Ovary (tissue), 9 donors: ENCODE results near the gene CABP4. TPM values are rescaled to one million over a fixed set of nuclear protein-coding genes. Genes with fewer than 3 reads are reported as not detected.

Source experiments
- DNase-seq, 5 donors: peaks; one replicate each; pipeline ENCODE4 v3.0.0-alpha.2; 2019 to 2020
- H3K27ac ChIP-seq, 2 donors: fragments of 200-600 bp; one replicate each; pipeline versions ENCODE4 v1.5.1 to v1.8.0; 2019 to 2022
- H3K27me3 ChIP-seq: fragments of 200-600 bp; one replicate; pipeline ENCODE4 v1.8.0; 2022
- H3K36me3 ChIP-seq: fragments of 200-600 bp; sonication (generic); one replicate; pipeline ENCODE4 v1.5.1; 2019
- H3K4me1 ChIP-seq: one replicate; pipeline ENCODE4 v1.8.1; 2013; ENCODE audit warnings: mild to moderate bottlenecking, moderate library complexity; ENCODE audit not compliant: insufficient read depth
- H3K4me3 ChIP-seq: fragments of 200-600 bp; sonication (generic); one replicate; pipeline ENCODE4 v1.5.1; 2017
- H3K9me3 ChIP-seq, 2 donors: fragments of 200-600 bp in 1 of 2; sonication (generic) in 1 of 2; one replicate each; pipeline versions ENCODE4 v1.5.1 to v1.8.1; 2013 to 2019; ENCODE audit warnings: mild to moderate bottlenecking in 1 of 2, moderate library complexity in 1 of 2
- CTCF ChIP-seq, 3 donors: fragments of 450-650 bp in 2 of 3; fragments of 200-600 bp in 1 of 3; IDR thresholded peaks; one replicate each; pipeline versions ENCODE4 v1.5.1 to v1.8.0; 2016 to 2022; ENCODE audit warnings: antibody characterized with exemption in 3 of 3, mild to moderate bottlenecking in 1 of 3
- EP300 ChIP-seq: sonication (generic); formaldehyde crosslinking; IDR thresholded peaks from one replicate; pipeline ENCODE4 v1.6.1; 2017; ENCODE audit warnings: antibody characterized with exemption
- POLR2A ChIP-seq: fragments of 450-650 bp; IDR thresholded peaks from one replicate; pipeline ENCODE4 v1.6.1; 2017; ENCODE audit warnings: antibody characterized with exemption, mild to moderate bottlenecking, moderate library complexity
- WGBS, 3 donors: extraction: QIAGEN DNeasy Blood & Tissue Kit in 1 of 3; methylation state at CpG; one replicate each; pipeline versions ENCODE4 v1.1.5 to v1.1.7; 2013 to 2017; 5-methylcytosine and 5-hydroxymethylcytosine counted together
- intact Hi-C, 4 donors: fragments of 100-400 bp; cut with DNase I; formaldehyde crosslinking; loops; one replicate each; pipeline versions ENCODE4 v1.11.0 to v1.15.1; 2022 to 2023
- polyA plus RNA-seq, 2 donors: library from polyadenylated mRNA; stranded (reverse); fragments of 200-250 nt in 1 of 2; fragments of 350-450 nt in 1 of 2; fragmentation: Illumina TruSeq in 1 of 2; extraction: RNeasy Lipid Tissue Mini Kit (QIAGEN cat#74804) in 1 of 2; gene quantifications; one replicate each; pipeline ENCODE4 v1.2.3, GENCODE V29; 2013 to 2014
- total RNA-seq, 7 donors: library from RNA; depleted of rRNA in 2 of 7; stranded (reverse); fragments of >200 nt in 2 of 7; fragmentation: NEBNext Ultra II Directional in 3 of 7; extraction: Animal tissue kit (Norgen Biotek cat#: 25700) in 3 of 7; gene quantifications; one replicate each; pipeline versions ENCODE4 v1.1.0 to v1.2.4, GENCODE V29; 2016 to 2023
- donor health status: DM: no; HTN: no; CAD: no; lungs with moderate emphysema.
- donor health status: DM: no; HTN: no; CAD: no.
- donor health status: Bipolar disorder and iron deficiency.
- donor health status: DM: yes; HTN: yes; CAD: no.
- donor health status: DM: no; HTN: no; CAD: no.
- donor health status: DM: yes; HTN: yes; CAD: no.

The CABP4 gene
- total and polyA plus RNA-seq, 9 donors: 0.13 to 2.1 (median 1.0) TPM; not detected in 1

- Histone ChIP-seq H3K36me3 (no peaks in the 10 kb centered on the region), H3K27me3 (no peaks in the 10 kb centered on the region), H3K4me3 (no peak overlapping the region), H3K27ac (peak overlapping the region in 1 of 2 donors; percentile 30), H3K9me3 (no peaks in the 10 kb centered on the region), H3K4me1 (peaks cover 13% of the 10 kb centered on the region)
- intact Hi-C loops: loop anchor here in 3 of 4 donors (2.0 to 10.0 kb wide), 4 partner anchors 62 to 109 kb away; partner anchors contain the start of genes PPP1CA (in 2 of the 3), CORO1B (in 1 of the 3) and TBC1D10C (in 1 of the 3)
- WGBS, 3 donors: 88 to 89% (median 89%) methylated on average over 16 of the region's 16 CpGs
- peak in 1 of 3 donors; percentile 25 for TF ChIP-seq CTCF (IDR thresholded peaks at IDR 0.05)
- TF ChIP-seq POLR2A: no peak
- DNase-seq: peak in 2 of 5 donors; percentile 53 to 54
Measured at GRCh38 chr11:67506426-67507051, 51.4 kb downstream of the CABP4 start.

GRCh38 chr11:67507242-67507863, 52.2 kb downstream of the CABP4 start:
- H3K36me3 ChIP-seq: no peaks in the 10 kb centered on the region
- H3K27ac ChIP-seq: peak overlapping the region; percentile 63 to 79
- H3K27me3 ChIP-seq: no peaks in the 10 kb centered on the region
- TF ChIP-seq EP300: no peak
- no peak for TF ChIP-seq POLR2A
- TF ChIP-seq CTCF (IDR thresholded peaks at IDR 0.05): no peak
- peaks cover 13% of the 10 kb centered on the region for H3K4me1 ChIP-seq
- 35 to 39% (median 37%) methylated on average over 18 to 33 of the region's 33 CpGs for WGBS, 3 donors
- no peaks in the 10 kb centered on the region for H3K9me3 ChIP-seq
- peak overlapping the region; percentile 80 for H3K4me3 ChIP-seq
- peak in 1 of 5 donors; percentile 27 for DNase-seq
- intact Hi-C loops: loop anchor here in 3 of 4 donors (2.0 to 10.0 kb wide), 4 partner anchors 63 to 110 kb away; partner anchors contain the start of genes PPP1CA (in 2 of the 3), CORO1B (in 1 of the 3) and TBC1D10C (in 1 of the 3)

DNA sequence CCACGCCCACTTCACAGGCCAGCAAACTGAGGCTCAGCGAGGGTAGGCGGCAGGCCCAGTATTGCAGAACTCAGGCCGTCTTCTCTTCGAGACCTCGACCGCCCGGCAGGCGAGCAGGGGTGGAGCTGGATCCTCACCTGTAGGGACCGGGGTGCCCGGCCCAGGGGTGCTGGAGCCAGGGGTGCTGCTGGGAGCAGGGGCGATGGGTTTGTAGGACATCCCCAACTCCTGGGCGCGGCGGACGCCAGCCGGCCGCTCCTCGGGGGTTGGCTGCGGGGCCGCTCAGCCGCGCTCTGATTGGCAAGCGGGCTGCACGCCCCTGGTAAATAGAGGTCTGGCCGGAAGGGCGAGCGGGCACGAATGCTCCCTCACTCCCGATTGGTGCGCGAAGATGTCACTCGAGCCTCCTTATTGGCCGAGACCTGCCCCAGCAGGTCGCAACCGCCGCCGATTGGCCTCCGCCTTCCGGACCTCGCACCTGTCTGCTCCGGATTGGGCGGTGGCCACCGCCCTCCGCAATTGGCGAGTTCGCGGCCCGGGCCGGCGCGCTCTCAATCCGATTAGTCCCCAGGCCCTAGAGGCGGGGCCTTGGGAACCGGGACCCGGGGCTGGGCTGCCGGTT, 52.8 kb downstream of the CABP4 start, which contains the start of gene CDK2AP2:
TSS of gene CDK2AP2 (minus strand) at position 299 of the 622 bp plus-strand sequence. CDS start at position 219, 80 bp downstream.
- H3K4me1 ChIP-seq: peaks cover 13% of the 10 kb centered on the region
- whole genome bisulfite sequencing, 3 donors: 0 to 1% (median 0%) methylated on average over 37 to 57 of the region's 57 CpGs
- H3K27ac ChIP-seq: peak within 1 kb of the TSS; percentile 63 to 79
- intact Hi-C loops: loop anchor here in 3 of 4 donors (2.0 to 10.0 kb wide), 5 partner anchors 63 to 155 kb away; partner anchors contain the start of genes PPP1CA (in 2 of the 3), CORO1B (in 1 of the 3), POLD4 (in 1 of the 3) and TBC1D10C (in 1 of the 3)
- H3K27me3 ChIP-seq: no peaks in the 10 kb centered on the region
- DNase-seq: peak; percentile 98 to 100 (median 99)
- H3K36me3 ChIP-seq: no peaks in the 10 kb centered on the region
- H3K9me3 ChIP-seq: no peaks in the 10 kb centered on the region
- H3K4me3 ChIP-seq: peak within 1 kb of the TSS; percentile 80
- TF ChIP-seq CTCF (IDR thresholded peaks at IDR 0.05) (peak in 1 of 3 donors; percentile 22), POLR2A (peak; percentile 68), EP300 (no peak)

DNA sequence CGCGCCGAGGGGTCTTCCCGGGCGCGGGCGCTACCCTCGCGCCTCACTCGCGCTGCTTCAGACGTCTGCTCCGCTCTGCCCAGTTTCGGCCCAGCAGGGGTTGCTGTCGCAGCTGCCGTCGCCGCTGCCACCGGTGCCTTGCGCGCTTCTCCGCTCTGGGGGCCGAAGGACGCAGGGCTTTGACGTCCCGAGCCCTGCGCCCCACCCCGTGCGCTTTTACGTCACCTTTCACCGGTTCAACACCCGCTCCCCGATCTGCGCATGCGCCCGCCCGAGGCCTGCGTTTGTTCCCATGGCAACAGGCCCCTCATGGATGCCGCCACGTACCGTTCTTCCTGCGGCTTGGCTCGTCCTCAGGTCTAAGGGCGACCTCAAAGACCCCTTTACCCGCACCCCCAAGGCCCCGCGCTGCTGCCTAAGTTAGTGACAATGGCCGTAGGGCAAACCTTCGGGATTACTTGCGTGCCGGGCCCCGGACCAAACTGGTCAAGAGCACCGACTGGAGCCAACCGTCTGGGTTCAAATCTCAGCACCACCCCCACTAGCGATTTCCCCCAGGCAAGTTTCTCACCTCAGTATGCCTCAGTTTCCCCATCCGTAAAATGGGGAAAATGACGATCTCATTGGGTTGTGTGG, 53.5 kb downstream of the CABP4 start:
- Histone ChIP-seq H3K4me1 (peaks cover 13% of the 10 kb centered on the region), H3K36me3 (no peaks in the 10 kb centered on the region), H3K27ac (peak overlapping the region; percentile 42 to 79), H3K4me3 (peak overlapping the region; percentile 80), H3K27me3 (no peaks in the 10 kb centered on the region), H3K9me3 (no peaks in the 10 kb centered on the region)
- intact Hi-C loops: loop anchor here in 3 of 4 donors (2.0 to 10.0 kb wide), 4 partner anchors 64 to 156 kb away; partner anchors contain the start of genes CORO1B (in 1 of the 3), POLD4 (in 1 of the 3), PPP1CA (in 1 of the 3) and TBC1D10C (in 1 of the 3)
- 1% methylated on average over 54 to 57 of the region's 57 CpGs for WGBS, 3 donors
- TF ChIP-seq EP300 (peak; percentile 36), POLR2A (peak; percentile 48), CTCF (IDR thresholded peaks at IDR 0.05) (peak in 1 of 3 donors; percentile 6)
- DNase-seq: peak; percentile 96 to 98 (median 98)
